Measurements from ENCODE around the gene CDCA8. TPM values are rescaled to one million over a fixed set of nuclear protein-coding genes. Genes with fewer than 3 reads are reported as not detected.
A peak's percentile ranks its signal among the peaks of the same experiment; 100 is the strongest.

Gene CDCA8
- 0.52 TPM for total RNA-seq

DNA sequence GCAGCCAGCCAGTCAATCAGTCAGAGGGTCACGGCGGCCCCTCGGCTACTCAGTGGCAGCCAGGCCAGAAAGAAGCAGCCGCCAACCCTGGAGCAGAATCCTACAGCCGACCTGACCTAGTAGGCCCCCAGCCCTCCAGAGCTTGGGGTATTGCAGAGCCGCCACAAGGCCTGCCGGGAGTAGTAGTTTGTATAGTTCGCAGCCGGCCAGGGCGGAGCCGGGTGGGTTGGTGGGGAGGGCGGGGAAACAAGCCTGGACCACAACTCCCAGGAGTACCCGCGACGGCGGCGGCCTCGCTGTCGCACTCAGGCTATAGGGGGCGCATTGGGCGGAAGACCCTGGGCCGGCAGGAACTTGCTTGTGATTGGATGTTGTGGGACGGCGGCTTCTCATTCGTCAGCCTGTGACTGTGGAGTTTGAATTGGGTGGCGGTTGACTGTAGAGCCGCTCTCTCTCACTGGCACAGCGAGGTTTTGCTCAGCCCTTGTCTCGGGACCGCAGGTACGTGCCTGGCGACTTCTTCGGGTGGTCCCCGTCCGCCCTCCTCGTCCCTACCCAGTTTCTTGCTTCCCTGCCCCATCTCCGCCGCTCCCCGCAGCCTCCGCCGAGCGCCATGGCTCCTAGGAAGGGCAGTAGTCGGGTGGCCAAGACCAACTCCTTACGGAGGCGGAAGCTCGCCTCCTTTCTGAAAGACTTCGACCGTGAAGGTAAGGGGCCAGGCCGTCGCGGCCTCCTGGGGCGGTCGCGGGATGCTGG is at the start of gene CDCA8:
Gene CDCA8, plus strand, starts transcription at position 439 of the 756 bp plus-strand sequence. Its CDS starts 175 bp downstream, at position 614.
- Histone ChIP-seq H3K9ac (ENCODE audit: low read depth in 1 of 3, low read length in 3 of 3) (peak within 1 kb of the TSS; percentile 91 to 95 (median 92)), H3K4me1 (ENCODE audit: control insufficient read depth in 3 of 3, insufficient read depth in 3 of 3, low read length in 3 of 3) (peaks cover 26 to 33% (median 31%) of the 10 kb centered on the region in 3 donors), H3K4me3 (ENCODE audit: low read length in 3 of 3) (peak within 1 kb of the TSS; percentile 96 to 97 (median 97)), H3K27me3 (ENCODE audit: control insufficient read depth in 3 of 3, insufficient read depth in 3 of 3, low read length in 3 of 3) (no peaks in the 10 kb centered on the region), H3K27ac (ENCODE audit: low read depth, low read length) (peak within 1 kb of the TSS; percentile 78), H3K9me3 (ENCODE audit: control insufficient read depth in 3 of 3, low read length in 3 of 3) (no peaks in the 10 kb centered on the region), H3K36me3 (ENCODE audit: control insufficient read depth in 3 of 3, insufficient read depth in 3 of 3, low read length in 3 of 3) (peaks cover 2 to 8% (median 4%) of the 10 kb centered on the region in 3 donors)

DNA sequence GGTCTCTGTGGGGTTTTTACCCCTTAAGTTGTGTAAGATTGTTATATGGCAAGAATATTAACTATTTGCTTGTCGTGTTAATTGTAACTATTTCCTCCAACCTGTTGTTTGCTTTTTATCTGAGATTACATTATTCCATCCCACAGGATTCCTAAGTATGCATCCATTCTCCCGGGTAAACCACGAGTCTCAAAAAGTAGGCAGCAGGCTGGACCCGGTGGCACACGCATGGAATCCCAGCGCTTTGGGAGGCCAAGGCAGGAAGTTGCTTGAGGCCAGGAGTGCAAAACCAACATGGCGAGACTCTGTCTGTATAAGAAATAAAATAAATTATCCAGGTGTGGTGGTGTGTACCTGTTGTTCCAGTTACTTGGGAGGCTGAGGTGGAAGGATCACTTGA is 45.0 kb upstream of the CDCA8 start:
- Histone ChIP-seq H3K36me3 (ENCODE audit: control insufficient read depth in 3 of 3, insufficient read depth in 3 of 3, low read length in 3 of 3) (no peaks in the 10 kb centered on the region), H3K9ac (ENCODE audit: low read depth in 1 of 3, low read length in 3 of 3) (no peak overlapping the region), H3K9me3 (ENCODE audit: control insufficient read depth in 3 of 3, low read length in 3 of 3) (peaks cover 0 to 3% (median 0%) of the 10 kb centered on the region in 3 donors), H3K27ac (ENCODE audit: low read depth, low read length) (no peak overlapping the region), H3K27me3 (ENCODE audit: control insufficient read depth in 3 of 3, insufficient read depth in 3 of 3, low read length in 3 of 3) (peaks cover 5 to 17% (median 5%) of the 10 kb centered on the region in 3 donors), H3K4me1 (ENCODE audit: control insufficient read depth in 3 of 3, insufficient read depth in 3 of 3, low read length in 3 of 3) (no peaks in the 10 kb centered on the region), H3K4me3 (ENCODE audit: low read length in 3 of 3) (no peak overlapping the region)

DNA sequence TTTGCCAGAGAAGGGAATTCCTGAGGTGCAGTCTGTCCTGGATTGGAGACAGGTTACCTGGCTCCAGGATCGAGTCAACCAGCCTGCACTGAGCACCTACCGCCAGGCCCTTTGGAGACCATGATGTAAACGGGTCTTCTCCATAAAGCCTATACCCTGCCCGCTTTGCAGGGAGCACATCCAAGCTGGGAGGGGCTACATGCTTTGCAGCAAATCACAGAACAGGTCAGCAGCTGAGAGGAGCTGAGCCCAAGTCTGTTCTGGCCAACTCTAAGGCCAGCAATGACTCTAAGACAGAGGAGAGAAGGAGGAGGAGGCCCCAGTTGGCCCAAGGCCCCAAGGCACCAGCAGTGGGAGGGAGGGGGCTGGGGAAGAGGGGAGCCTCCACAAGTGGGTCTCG is 42.1 kb upstream of the CDCA8 start:
- H3K9me3 ChIP-seq (ENCODE audit: control insufficient read depth in 3 of 3, low read length in 3 of 3), result no peaks in the 10 kb centered on the region

DNA sequence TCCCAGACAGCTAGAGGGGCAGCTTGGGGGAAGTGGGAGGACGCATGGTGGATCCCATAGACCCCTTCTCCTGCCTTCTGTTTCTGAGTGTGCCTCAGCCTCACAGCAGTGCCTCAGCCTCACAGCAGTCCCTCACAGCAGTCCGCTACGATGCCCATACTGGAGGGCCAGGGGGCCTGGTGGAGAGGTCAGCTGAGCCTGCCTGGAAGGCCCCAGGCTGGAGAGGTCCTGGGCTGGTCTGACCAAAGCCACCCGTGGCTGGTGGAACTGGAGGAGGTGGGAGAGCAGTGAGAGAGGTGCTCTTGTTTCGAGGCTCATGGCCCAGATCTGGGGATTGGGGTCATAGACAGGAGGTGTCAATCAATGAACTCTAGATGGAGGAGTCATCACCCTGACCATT is 41.6 kb upstream of the CDCA8 start:
- Histone ChIP-seq H3K4me3 (ENCODE audit: low read length in 3 of 3) (no peak overlapping the region), H3K27ac (ENCODE audit: low read depth, low read length) (no peak overlapping the region), H3K4me1 (ENCODE audit: control insufficient read depth in 3 of 3, insufficient read depth in 3 of 3, low read length in 3 of 3) (no peaks in the 10 kb centered on the region), H3K36me3 (ENCODE audit: control insufficient read depth in 3 of 3, insufficient read depth in 3 of 3, low read length in 3 of 3) (no peaks in the 10 kb centered on the region), H3K9me3 (ENCODE audit: control insufficient read depth in 3 of 3, low read length in 3 of 3) (no peaks in the 10 kb centered on the region), H3K27me3 (ENCODE audit: control insufficient read depth in 3 of 3, insufficient read depth in 3 of 3, low read length in 3 of 3) (peaks cover 0 to 16% (median 11%) of the 10 kb centered on the region in 3 donors), H3K9ac (ENCODE audit: low read depth in 1 of 3, low read length in 3 of 3) (no peak overlapping the region)

More for the DNA sequence above, 42.1 kb upstream of the CDCA8 start:
- Histone ChIP-seq H3K36me3 (ENCODE audit: control insufficient read depth in 3 of 3, insufficient read depth in 3 of 3, low read length in 3 of 3) (no peaks in the 10 kb centered on the region), H3K27me3 (ENCODE audit: control insufficient read depth in 3 of 3, insufficient read depth in 3 of 3, low read length in 3 of 3) (peaks cover 0 to 14% (median 11%) of the 10 kb centered on the region in 3 donors), H3K9ac (ENCODE audit: low read depth in 1 of 3, low read length in 3 of 3) (no peak overlapping the region), H3K4me1 (ENCODE audit: control insufficient read depth in 3 of 3, insufficient read depth in 3 of 3, low read length in 3 of 3) (no peaks in the 10 kb centered on the region), H3K27ac (ENCODE audit: low read depth, low read length) (no peak overlapping the region), H3K4me3 (ENCODE audit: low read length in 3 of 3) (no peak overlapping the region)

DNA sequence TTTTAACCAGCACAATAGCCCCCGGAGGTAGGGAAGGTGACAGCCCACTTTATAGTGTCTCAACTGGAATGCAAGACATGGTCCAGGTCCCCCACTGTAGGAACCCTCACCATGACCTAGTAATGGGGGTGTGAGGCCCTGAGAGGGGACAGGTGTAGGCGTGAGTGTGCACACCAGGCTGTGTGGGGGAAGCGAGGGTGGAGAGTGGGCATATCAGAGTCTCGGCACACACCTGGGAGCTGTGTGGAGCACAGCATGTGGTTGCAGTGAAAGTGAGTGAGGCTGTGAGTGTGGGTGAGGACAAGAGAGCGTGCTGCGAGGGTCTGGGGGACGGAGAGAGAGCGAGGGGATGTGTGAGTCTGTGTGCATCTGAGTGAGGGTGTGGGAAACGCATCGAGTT is 40.5 kb upstream of the CDCA8 start:
- Histone ChIP-seq H3K9ac (ENCODE audit: low read depth in 1 of 3, low read length in 3 of 3) (no peak overlapping the region), H3K4me1 (ENCODE audit: control insufficient read depth in 3 of 3, insufficient read depth in 3 of 3, low read length in 3 of 3) (no peaks in the 10 kb centered on the region), H3K36me3 (ENCODE audit: control insufficient read depth in 3 of 3, insufficient read depth in 3 of 3, low read length in 3 of 3) (no peaks in the 10 kb centered on the region), H3K27ac (ENCODE audit: low read depth, low read length) (no peak overlapping the region), H3K4me3 (ENCODE audit: low read length in 3 of 3) (no peak overlapping the region), H3K9me3 (ENCODE audit: control insufficient read depth in 3 of 3, low read length in 3 of 3) (no peaks in the 10 kb centered on the region), H3K27me3 (ENCODE audit: control insufficient read depth in 3 of 3, insufficient read depth in 3 of 3, low read length in 3 of 3) (peaks cover 4 to 18% (median 16%) of the 10 kb centered on the region in 3 donors)

DNA sequence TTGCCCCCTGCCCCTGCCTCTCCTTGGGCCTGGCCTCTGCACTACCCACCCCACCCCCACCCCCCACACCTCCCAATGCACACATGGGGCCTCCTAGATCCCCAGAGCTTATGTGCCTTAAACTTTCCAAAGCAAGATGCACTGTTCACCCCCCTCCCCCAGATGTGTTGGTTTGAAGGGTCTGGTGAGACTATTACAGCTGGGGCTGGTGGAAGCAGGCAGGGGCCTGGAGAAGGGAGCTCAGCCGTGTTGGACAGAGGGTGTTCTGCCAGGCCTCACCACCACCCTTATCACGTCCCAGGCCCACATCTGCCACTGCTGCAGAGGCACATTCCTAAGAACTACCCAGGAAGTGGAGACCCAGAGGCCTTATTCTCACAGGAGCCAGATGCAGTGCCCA is 39.3 kb upstream of the CDCA8 start:
- Histone ChIP-seq H3K4me1 (ENCODE audit: control insufficient read depth in 3 of 3, insufficient read depth in 3 of 3, low read length in 3 of 3) (no peaks in the 10 kb centered on the region), H3K9ac (ENCODE audit: low read depth in 1 of 3, low read length in 3 of 3) (no peak overlapping the region), H3K36me3 (ENCODE audit: control insufficient read depth in 3 of 3, insufficient read depth in 3 of 3, low read length in 3 of 3) (no peaks in the 10 kb centered on the region), H3K27me3 (ENCODE audit: control insufficient read depth in 3 of 3, insufficient read depth in 3 of 3, low read length in 3 of 3) (peaks cover 16 to 30% (median 28%) of the 10 kb centered on the region in 3 donors), H3K9me3 (ENCODE audit: control insufficient read depth in 3 of 3, low read length in 3 of 3) (no peaks in the 10 kb centered on the region), H3K27ac (ENCODE audit: low read depth, low read length) (no peak overlapping the region), H3K4me3 (ENCODE audit: low read length in 3 of 3) (no peak overlapping the region)

DNA sequence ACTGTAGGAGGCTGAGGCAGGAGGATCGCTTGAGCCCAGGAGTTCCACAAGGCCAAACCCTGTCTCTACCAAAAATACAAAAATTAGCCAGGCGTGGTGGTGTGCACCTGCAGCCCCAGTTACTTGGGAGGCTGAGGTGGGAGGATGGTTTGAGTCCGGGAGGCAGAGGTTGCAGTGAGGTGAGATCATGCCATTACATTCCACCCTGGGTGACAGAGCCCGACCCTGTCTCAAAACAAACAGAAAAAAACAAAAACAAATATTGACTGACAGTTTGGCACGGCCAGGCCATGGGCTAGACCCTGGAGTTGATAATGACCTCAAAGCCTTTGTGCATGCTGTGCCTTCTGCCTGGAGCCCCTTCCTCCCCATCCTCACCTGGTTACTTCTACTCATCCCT is 38.4 kb upstream of the CDCA8 start:
- H3K27ac ChIP-seq (ENCODE audit: low read depth, low read length), result no peak overlapping the region
- H3K27me3 ChIP-seq (ENCODE audit: control insufficient read depth in 3 of 3, insufficient read depth in 3 of 3, low read length in 3 of 3), result peaks cover 22 to 34% (median 33%) of the 10 kb centered on the region in 3 donors

DNA sequence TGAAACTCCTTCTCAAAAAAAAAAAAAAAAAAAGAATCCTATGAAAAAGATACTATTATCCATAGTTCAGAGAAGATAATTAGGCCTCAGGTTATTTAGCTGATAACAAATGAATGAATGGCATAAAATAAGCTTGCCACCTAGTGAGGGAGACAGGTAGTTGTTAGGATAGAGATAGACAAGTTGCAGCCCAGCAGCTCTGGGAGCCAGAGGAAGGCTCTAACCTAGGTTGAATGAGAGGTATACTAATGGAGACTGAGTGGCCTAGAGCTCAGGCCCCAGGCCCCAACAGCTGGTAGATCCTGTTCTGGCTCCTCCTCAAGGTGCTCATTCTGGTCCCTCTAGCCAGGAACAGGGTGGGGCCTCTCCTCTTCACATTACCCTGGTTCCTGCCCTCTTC is 37.0 kb upstream of the CDCA8 start:
- Histone ChIP-seq H3K27ac (ENCODE audit: low read depth, low read length) (no peak overlapping the region), H3K36me3 (ENCODE audit: control insufficient read depth in 3 of 3, insufficient read depth in 3 of 3, low read length in 3 of 3) (no peaks in the 10 kb centered on the region), H3K9ac (ENCODE audit: low read depth in 1 of 3, low read length in 3 of 3) (no peak overlapping the region), H3K4me3 (ENCODE audit: low read length in 3 of 3) (no peak overlapping the region), H3K9me3 (ENCODE audit: control insufficient read depth in 3 of 3, low read length in 3 of 3) (no peaks in the 10 kb centered on the region), H3K27me3 (ENCODE audit: control insufficient read depth in 3 of 3, insufficient read depth in 3 of 3, low read length in 3 of 3) (peaks cover 27 to 37% (median 34%) of the 10 kb centered on the region in 3 donors), H3K4me1 (ENCODE audit: control insufficient read depth in 3 of 3, insufficient read depth in 3 of 3, low read length in 3 of 3) (no peaks in the 10 kb centered on the region)

More for the DNA sequence above, 38.4 kb upstream of the CDCA8 start:
- Histone ChIP-seq H3K9ac (ENCODE audit: low read depth in 1 of 3, low read length in 3 of 3) (no peak overlapping the region), H3K9me3 (ENCODE audit: control insufficient read depth in 3 of 3, low read length in 3 of 3) (no peaks in the 10 kb centered on the region), H3K4me1 (ENCODE audit: control insufficient read depth in 3 of 3, insufficient read depth in 3 of 3, low read length in 3 of 3) (no peaks in the 10 kb centered on the region), H3K4me3 (ENCODE audit: low read length in 3 of 3) (no peak overlapping the region), H3K36me3 (ENCODE audit: control insufficient read depth in 3 of 3, insufficient read depth in 3 of 3, low read length in 3 of 3) (no peaks in the 10 kb centered on the region)

DNA sequence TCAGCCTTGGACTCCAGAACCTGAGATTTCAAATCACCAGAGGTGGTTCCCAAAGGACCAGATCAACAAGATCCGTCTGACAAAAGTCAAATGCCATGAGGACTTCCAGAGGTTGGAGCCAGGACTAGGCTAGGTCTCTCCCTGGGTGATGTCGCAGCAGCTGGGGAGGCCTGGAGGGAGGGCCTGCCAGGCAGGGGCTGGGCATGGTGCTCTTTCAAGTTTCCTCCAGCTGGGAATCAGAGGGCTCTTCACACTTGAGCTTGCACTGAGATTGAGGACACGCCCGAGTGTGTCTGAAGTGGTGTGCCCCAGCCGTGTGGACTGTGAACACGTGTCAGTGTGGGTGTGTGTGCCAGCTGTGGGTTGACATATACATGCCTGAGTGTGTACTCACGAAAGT is 36.3 kb upstream of the CDCA8 start:
- Histone ChIP-seq H3K9ac (ENCODE audit: low read depth in 1 of 3, low read length in 3 of 3) (no peak overlapping the region), H3K27me3 (ENCODE audit: control insufficient read depth in 3 of 3, insufficient read depth in 3 of 3, low read length in 3 of 3) (peaks cover 28 to 42% (median 33%) of the 10 kb centered on the region in 3 donors), H3K4me3 (ENCODE audit: low read length in 3 of 3) (no peak overlapping the region), H3K4me1 (ENCODE audit: control insufficient read depth in 3 of 3, insufficient read depth in 3 of 3, low read length in 3 of 3) (no peaks in the 10 kb centered on the region), H3K9me3 (ENCODE audit: control insufficient read depth in 3 of 3, low read length in 3 of 3) (no peaks in the 10 kb centered on the region), H3K27ac (ENCODE audit: low read depth, low read length) (no peak overlapping the region), H3K36me3 (ENCODE audit: control insufficient read depth in 3 of 3, insufficient read depth in 3 of 3, low read length in 3 of 3) (no peaks in the 10 kb centered on the region)

DNA sequence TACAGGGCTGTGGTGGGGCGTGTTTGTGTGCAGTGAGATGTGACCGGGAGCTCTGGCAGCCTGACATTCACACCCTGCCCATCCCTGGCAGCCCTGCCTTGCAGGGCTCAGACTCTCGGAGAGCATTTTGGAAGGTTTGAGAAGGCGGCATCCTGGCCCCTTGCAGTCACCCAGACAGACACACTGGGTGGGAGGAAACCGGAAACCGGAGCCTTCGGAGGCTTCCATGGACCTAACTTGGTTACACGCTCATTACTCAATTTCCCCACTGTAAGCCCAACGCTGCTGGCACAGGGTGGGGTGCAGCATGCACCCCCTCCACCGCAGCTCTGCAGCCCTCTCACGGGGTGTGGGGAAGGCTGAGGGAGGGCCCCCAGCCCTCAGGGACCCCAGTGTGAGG is 35.4 kb upstream of the CDCA8 start:
- peaks cover 28 to 39% (median 32%) of the 10 kb centered on the region in 3 donors for H3K27me3 ChIP-seq (ENCODE audit: control insufficient read depth in 3 of 3, insufficient read depth in 3 of 3, low read length in 3 of 3)
- no peaks in the 10 kb centered on the region for H3K36me3 ChIP-seq (ENCODE audit: control insufficient read depth in 3 of 3, insufficient read depth in 3 of 3, low read length in 3 of 3)

More for the DNA sequence above, 35.4 kb upstream of the CDCA8 start:
- H3K9me3 ChIP-seq (ENCODE audit: control insufficient read depth in 3 of 3, low read length in 3 of 3), result no peaks in the 10 kb centered on the region
- no peak overlapping the region for H3K4me3 ChIP-seq (ENCODE audit: low read length in 3 of 3)
- no peak overlapping the region for H3K27ac ChIP-seq (ENCODE audit: low read depth, low read length)
- H3K4me1 ChIP-seq (ENCODE audit: control insufficient read depth in 3 of 3, insufficient read depth in 3 of 3, low read length in 3 of 3), result no peaks in the 10 kb centered on the region
- no peak overlapping the region for H3K9ac ChIP-seq (ENCODE audit: low read depth in 1 of 3, low read length in 3 of 3)

All from skeletal muscle tissue (tissue), 4 donors.